HG03460 (cell line): ENCODE data around the gene EPHA3.

ENCODE experiments used
- ATAC-seq: cut with Tn5 transposase; IDR thresholded peaks from one replicate; pipeline ENCODE4 v1.9.1; 2021; ENCODE audit not compliant: unreplicated experiment

Gene EPHA3

DNA sequence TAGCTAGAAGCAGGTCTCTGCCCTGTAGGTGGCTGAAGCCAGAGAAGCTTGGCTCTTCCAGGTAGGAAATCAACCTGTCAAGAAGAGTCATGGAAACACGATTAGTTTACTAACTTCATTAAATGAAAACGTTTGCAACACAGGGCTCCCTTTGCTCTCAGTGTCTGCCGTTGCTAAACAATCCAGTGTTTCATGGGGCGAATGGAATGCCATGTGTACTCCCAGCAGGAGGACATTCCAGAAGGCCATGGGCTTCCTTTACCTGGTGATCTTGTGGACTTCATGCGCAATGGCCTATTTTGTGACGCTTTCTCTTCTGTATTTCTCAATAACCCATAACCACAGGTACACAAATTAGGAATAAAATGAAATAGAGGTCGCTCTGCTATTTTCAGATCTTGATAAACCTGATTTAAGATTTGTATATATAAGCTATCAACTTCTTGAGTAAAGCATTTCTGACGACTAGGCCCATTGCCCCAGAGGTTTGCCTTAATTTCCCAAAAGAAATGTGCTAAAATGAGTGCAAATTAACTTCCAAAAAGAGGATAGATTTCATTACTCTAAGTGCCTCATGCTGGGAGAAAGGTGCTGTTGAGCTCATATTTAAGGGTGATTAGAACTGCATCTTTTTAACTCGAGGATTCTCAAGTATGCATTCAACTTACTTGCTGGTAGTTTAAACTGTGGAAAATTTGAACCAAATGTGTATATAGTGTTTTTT, 171.0 kb downstream of the EPHA3 start:
- ATAC-seq: no peak

DNA sequence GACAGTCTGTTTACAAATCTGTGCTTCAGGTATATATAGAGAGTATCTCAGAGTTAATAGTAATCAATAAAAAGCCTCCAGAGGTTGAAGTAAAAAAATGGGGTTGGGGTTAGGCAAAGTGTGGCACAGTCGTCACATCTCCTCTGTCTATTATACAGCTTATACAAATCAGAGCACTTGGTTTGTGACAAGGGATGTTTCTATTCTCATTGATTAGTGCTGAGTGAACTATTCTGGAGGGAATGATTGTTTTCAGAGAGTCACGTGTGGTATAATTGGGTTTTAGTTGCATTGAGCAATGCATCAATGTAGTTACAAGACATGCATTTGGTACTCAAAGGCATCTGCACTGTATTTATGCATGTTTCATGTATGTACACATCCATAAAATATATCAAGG, 172.9 kb downstream of the EPHA3 start:
- ATAC-seq: no peak

- ATAC-seq: no peak
These were observed 173.5 kb downstream of the EPHA3 start for GRCh38 chr3:89280822-89281365.

- ATAC-seq: no peak
These were observed 180.6 kb downstream of the EPHA3 start for GRCh38 chr3:89287902-89288508.

GRCh38 chr3:89289574-89290190, 182.3 kb downstream of the EPHA3 start:
- ATAC-seq: no peak

DNA sequence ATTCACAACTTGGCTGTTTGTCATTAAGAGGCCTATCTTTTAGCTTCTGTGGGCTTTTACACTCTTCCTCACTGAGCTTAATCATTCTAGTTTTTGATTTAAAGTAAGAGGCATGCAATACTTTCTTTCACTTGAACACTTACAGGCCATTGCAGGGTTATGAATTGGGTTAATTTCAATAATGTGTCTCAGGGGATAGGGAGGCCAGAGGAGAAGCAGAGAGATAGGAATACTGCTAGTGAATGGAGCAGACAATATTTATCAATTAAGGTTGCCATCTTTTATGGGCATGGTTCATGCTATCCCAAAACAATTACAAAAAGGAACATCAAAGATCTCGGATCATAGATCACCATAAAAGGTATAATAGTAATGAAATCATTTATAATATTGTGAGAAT, 189.8 kb downstream of the EPHA3 start:
- no peak for ATAC-seq

DNA sequence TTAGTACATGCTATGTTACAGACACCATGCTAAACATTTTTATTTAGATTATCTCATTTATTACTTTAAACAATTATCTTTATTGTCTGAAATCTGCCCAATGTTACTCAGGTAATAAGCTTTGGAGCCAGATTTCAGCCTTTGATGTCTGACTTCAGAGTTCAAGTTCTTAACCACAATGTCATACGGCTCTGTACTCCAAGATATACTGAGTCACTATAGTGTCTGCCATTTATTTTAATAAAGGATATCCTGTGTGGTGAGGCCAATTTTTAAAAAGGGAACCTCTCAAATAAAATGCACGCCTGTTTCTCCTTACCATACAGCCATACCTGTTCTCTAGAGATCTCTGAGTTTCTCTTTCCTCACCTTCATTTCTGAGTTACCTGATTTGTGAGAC, 193.1 kb downstream of the EPHA3 start:
- ATAC-seq: no peak

DNA sequence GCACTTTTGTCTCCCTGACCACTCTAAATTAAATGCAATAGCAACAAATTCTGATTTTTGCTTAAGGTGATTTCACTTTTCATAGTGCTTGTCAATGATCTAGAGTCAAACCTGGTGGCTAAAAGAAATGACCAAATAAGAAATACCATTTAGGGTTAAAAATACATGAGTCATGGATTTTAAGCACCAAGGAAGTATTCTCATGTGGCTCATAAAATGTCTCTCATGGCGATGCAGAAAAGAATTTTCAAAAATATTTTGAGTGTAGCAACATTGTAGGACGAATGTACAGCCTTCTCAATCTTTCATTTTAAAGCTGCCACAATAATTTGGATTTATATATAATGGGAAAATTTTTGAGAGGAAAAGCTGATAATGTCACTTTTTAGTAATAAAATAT, 193.6 kb downstream of the EPHA3 start:
- no peak for ATAC-seq

- ATAC-seq: no peak
These were observed 196.3 kb downstream of the EPHA3 start for GRCh38 chr3:89303701-89304100.

GRCh38 chr3:89306540-89306939, 199.1 kb downstream of the EPHA3 start:
- ATAC-seq: no peak

DNA sequence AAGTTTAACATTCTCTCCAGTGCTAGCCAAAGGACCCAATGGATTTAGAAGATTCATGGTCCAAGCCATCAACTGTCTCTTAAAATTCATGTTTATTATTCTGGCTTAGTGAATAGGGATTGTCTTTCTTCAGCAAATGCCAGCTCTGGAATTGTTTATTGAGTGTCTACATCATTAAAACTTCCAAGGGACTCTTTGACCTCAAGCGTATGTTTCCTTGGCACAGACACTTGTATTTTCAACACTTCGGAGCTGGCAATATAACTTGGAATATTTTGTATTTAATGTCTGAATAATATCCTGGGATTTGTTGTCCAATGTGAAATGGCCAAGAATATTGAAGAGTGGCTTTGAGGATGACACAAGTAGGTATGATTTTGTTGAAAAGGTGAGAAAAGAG, 204.2 kb downstream of the EPHA3 start:
- ATAC-seq: no peak

GRCh38 chr3:89312141-89312540, 204.7 kb downstream of the EPHA3 start:
- no peak for ATAC-seq

DNA sequence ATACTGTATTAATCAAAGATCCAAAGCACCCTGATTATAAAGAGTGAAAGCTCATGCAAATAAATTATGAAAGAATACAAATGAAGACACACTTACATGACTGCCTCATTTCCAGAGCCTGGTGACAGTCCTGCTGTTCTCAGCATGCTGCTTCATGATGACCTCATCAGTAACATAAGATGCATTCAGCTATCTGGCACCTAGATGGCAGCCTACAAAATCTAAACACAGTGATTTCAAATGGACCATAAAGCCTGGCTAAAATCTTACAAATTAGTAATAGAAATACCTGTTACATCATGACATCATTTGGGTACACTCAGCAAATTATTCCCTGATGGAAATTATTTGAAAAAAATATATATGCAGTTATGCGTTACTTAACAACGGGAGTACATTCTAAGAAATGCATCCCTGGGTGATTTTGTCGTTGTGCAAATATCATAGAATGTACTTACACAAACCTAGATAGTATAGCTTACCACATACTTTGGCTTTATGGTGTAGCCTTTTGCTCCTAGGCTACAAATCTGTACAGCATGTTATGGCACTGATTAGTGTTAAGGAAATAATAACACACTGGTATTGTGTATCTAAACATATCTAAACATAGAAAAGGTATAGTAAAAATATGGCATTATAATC, 207.2 kb downstream of the EPHA3 start:
- no peak for ATAC-seq

GRCh38 chr3:89315750-89316470, 208.5 kb downstream of the EPHA3 start:
- no peak for ATAC-seq

GRCh38 chr3:89320186-89320585, 212.8 kb downstream of the EPHA3 start:
- ATAC-seq: no peak

DNA sequence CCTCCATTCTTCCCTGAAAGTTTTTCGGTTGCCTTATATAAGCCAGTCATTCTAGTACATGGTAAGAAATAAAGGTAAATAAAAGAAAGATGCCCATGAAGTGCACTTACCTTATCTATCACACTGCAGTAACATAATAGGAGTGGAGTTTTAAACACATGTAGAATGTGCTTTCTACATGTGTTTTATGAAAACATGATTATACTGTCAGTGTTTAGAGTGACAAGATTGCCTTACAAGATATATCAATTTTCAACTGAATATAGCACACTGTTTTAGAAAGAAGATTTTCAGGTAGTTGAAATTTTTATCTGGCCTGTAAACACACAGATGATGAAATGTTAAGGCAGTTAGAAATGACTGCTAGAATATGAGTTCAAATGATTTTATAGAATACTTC, 219.6 kb downstream of the EPHA3 start:
- ATAC-seq: no peak

- ATAC-seq: no peak
These were observed 225.0 kb downstream of the EPHA3 start for GRCh38 chr3:89332386-89332785.

- no peak for ATAC-seq
These were observed 225.4 kb downstream of the EPHA3 start for GRCh38 chr3:89332793-89333192.

GRCh38 chr3:89335693-89336092, 228.3 kb downstream of the EPHA3 start:
- ATAC-seq: no peak

GRCh38 chr3:89340408-89340807, 233.0 kb downstream of the EPHA3 start:
- no peak for ATAC-seq

- ATAC-seq: no peak
These were observed 236.7 kb downstream of the EPHA3 start for GRCh38 chr3:89344076-89344475.
